Osteocyte (in vitro differentiated cells): ENCODE data around the gene SAMD4A. TPM values are rescaled to one million over a fixed set of nuclear protein-coding genes. Genes with fewer than 3 reads are reported as not detected.

Experiments
- DNase-seq: peaks from one replicate; pipeline ENCODE4 v3.0.0; 2021; ENCODE audit warnings: mixed read lengths; ENCODE audit not compliant: unreplicated experiment; ENCODE audit errors: extremely low spot score
- H3K27ac Mint-ChIP-seq: one replicate; pipeline ENCODE4 v1.8.0; 2021; ENCODE audit warnings: mild to moderate bottlenecking, mixed read lengths; ENCODE audit not compliant: unreplicated experiment
- H3K27me3 Mint-ChIP-seq: one replicate; pipeline ENCODE4 v1.8.0; 2021; ENCODE audit warnings: mixed read lengths; ENCODE audit not compliant: unreplicated experiment
- H3K36me3 Mint-ChIP-seq: one replicate; pipeline ENCODE4 v1.8.0; 2021; ENCODE audit warnings: mixed read lengths; ENCODE audit not compliant: unreplicated experiment
- H3K4me1 Mint-ChIP-seq: one replicate; pipeline ENCODE4 v1.8.0; 2021; ENCODE audit warnings: mixed read lengths; ENCODE audit not compliant: unreplicated experiment
- H3K4me3 Mint-ChIP-seq: one replicate; pipeline ENCODE4 v1.8.0; 2021; ENCODE audit warnings: mild to moderate bottlenecking, moderate library complexity, mixed read lengths; ENCODE audit not compliant: unreplicated experiment
- H3K9me3 Mint-ChIP-seq: one replicate; pipeline ENCODE4 v1.8.0; 2021; ENCODE audit warnings: mixed read lengths; ENCODE audit not compliant: unreplicated experiment
- CTCF ChIP-seq: fragments of 200-600 bp; sonication (generic); IDR thresholded peaks from 2 replicates; pipeline ENCODE4 v1.5.0; 2021; ENCODE audit warnings: antibody characterized with exemption, mild to moderate bottlenecking, moderate library complexity
- total RNA-seq: library from RNA; stranded (reverse); gene quantifications from 2 replicates; pipeline ENCODE4 v1.2.1, GENCODE V29; 2021

Gene SAMD4A
- total RNA-seq, 1 donor from 2014 or later: 39.1 TPM

- no peaks in the 10 kb centered on the region for H3K36me3 Mint-ChIP-seq
- H3K27me3 Mint-ChIP-seq: peaks cover 17% of the 10 kb centered on the region
- H3K4me1 Mint-ChIP-seq: no peaks in the 10 kb centered on the region
- H3K9me3 Mint-ChIP-seq: no peaks in the 10 kb centered on the region
- TF ChIP-seq CTCF: no peak
- peak; percentile 38 for DNase-seq
- no peak overlapping the region for H3K4me3 Mint-ChIP-seq
- H3K27ac Mint-ChIP-seq: no peak overlapping the region
These were observed 239.7 kb downstream of the SAMD4A start for GRCh38 chr14:54806616-54807015.

- H3K4me1 Mint-ChIP-seq: no peaks in the 10 kb centered on the region
- DNase-seq: peak; percentile 62
- H3K4me3 Mint-ChIP-seq: no peak overlapping the region
- H3K36me3 Mint-ChIP-seq: no peaks in the 10 kb centered on the region
- H3K9me3 Mint-ChIP-seq: no peaks in the 10 kb centered on the region
- no peak for TF ChIP-seq CTCF
- H3K27me3 Mint-ChIP-seq: peaks cover 23% of the 10 kb centered on the region
- H3K27ac Mint-ChIP-seq: no peak overlapping the region
These were observed 240.5 kb downstream of the SAMD4A start for GRCh38 chr14:54807428-54807827.

- Mint-ChIP-seq H3K4me1 (no peaks in the 10 kb centered on the region), H3K9me3 (no peaks in the 10 kb centered on the region), H3K27ac (no peak overlapping the region), H3K36me3 (no peaks in the 10 kb centered on the region), H3K27me3 (peaks cover 28% of the 10 kb centered on the region), H3K4me3 (no peak overlapping the region)
- DNase-seq: peak; percentile 73
- no peak for TF ChIP-seq CTCF
These were observed 241.0 kb downstream of the SAMD4A start for GRCh38 chr14:54807881-54808280.

- Mint-ChIP-seq H3K36me3 (no peaks in the 10 kb centered on the region), H3K4me1 (no peaks in the 10 kb centered on the region), H3K27me3 (peaks cover 30% of the 10 kb centered on the region), H3K4me3 (no peak overlapping the region), H3K27ac (no peak overlapping the region), H3K9me3 (no peaks in the 10 kb centered on the region)
- peak; percentile 46 for DNase-seq
- no peak for TF ChIP-seq CTCF
These were observed 241.6 kb downstream of the SAMD4A start for GRCh38 chr14:54808326-54809161.

GRCh38 chr14:54809767-54810166 lies 242.8 kb downstream of the SAMD4A start:
- Mint-ChIP-seq H3K9me3 (no peaks in the 10 kb centered on the region), H3K36me3 (no peaks in the 10 kb centered on the region), H3K27me3 (peaks cover 29% of the 10 kb centered on the region), H3K4me1 (no peaks in the 10 kb centered on the region), H3K27ac (no peak overlapping the region), H3K4me3 (no peak overlapping the region)
- peak; percentile 70 for DNase-seq
- no peak for TF ChIP-seq CTCF
